GM19397 (cell line): ENCODE data around the gene PSAP.
"Not testable (repeated sequence)": the region's sequence is repeated elsewhere in the genome, so short reads cannot be mapped to it uniquely, and the experiment has no call there.

Experiments used
- ATAC-seq: cut with Tn5 transposase; IDR thresholded peaks from one replicate; pipeline ENCODE4 v1.9.1; 2021; ENCODE audit warnings: mild to moderate bottlenecking, moderate library complexity; ENCODE audit not compliant: unreplicated experiment

The PSAP gene

GRCh38 chr10:71850743-71851464 is at the start of gene PSAP:
PSAP (minus strand) TSS chr10:71851251; CDS start chr10:71851221, 30 bp downstream.
- ATAC-seq: peak; percentile 94

GRCh38 chr10:71900441-71901180 is 49.6 kb upstream of the PSAP start:
- no peak for ATAC-seq

- no peak for ATAC-seq
Measured at GRCh38 chr10:71899665-71900412, 48.8 kb upstream of the PSAP start.

DNA sequence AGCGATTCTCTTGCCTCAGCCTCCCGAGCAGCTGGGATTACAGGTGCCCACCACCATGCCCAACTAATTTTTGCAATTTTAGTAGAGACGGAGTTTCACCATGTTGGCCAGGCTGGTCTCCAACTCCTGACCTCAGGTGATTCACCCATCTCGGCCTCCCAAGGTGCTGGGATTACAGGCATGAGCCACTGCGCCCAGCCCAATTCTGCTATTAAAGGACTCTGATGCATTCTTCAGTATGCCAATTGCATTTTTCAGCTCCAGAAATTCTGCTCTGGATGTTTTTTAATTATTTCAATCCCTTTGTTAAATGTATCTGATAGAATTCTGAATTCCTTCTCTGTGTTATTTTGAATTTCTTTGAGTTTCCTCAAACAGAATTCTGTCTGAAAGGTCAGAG is 47.3 kb upstream of the PSAP start:
- not testable (repeated sequence) for ATAC-seq

GRCh38 chr10:71893920-71894319 is 42.9 kb upstream of the PSAP start:
- no peak for ATAC-seq

- no peak for ATAC-seq
Measured at GRCh38 chr10:71893258-71893815, 42.3 kb upstream of the PSAP start.

- ATAC-seq: no peak
Measured at GRCh38 chr10:71891437-71891836, 40.4 kb upstream of the PSAP start.

DNA sequence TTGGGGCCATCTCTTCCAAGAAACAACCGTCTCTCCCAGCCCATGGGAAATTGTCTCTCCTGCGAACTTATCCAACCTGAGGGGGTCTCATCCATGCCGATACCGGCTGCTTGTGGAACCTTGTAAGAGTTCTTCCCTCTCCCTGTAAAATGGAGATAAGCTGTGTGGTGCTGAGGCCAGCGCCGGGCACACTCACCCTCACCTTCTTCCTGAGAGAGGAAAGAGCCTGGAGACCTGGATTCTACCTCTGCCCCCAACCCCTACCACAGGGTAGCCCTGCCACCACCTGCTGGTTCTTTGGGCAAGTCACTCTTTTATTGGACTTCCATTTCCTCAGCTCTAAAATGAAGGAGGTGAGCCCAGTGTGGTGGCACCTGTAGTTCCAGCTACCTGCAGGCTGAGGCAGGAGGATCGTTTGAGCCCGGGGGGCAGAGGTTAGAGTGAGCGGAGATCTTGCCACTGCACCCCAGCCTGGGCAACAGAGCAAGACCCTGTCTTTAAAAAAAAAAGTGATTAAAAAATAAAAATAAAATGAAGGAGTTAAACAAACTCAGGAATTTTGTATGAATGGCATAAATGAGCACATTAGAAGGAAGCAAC is 38.4 kb upstream of the PSAP start:
- no peak for ATAC-seq

DNA sequence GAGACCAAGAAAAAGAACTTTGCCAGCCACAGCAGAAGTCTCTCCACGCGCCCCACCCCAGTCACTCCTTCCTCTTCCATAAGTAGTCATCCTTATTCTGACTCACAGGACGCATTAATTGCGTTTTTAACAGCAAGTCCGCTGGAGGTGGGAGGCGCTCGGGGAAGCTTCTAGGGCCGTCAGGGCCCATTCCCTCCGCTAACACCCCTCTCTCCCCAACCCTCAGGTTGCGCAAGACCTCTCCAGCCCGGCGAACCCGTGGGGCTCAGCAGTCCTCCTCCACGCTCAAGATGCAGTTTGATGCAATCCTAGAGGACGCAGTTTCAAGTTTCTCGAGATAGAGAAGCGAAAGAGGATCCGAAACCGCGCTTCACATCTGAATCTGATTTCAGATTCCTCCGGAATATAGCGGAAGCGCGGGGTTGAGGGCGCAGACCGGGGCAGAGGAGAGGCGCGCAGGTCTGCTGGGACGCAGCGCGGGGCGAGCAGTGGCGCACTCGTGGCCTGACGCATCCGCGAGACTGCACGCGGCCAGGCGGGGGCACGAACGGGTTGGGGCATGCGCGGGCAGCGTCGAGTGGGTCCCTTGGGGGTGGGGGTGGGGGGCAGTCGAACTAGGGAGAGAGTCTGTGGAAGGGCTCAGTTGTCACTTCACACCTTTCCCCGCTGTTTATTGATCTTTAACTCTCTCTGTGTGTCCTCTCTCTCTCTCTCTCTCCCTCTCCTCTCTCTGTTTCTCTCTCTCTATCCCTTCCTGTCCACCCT is 37.8 kb upstream of the PSAP start:
- ATAC-seq: peak; percentile 91

DNA sequence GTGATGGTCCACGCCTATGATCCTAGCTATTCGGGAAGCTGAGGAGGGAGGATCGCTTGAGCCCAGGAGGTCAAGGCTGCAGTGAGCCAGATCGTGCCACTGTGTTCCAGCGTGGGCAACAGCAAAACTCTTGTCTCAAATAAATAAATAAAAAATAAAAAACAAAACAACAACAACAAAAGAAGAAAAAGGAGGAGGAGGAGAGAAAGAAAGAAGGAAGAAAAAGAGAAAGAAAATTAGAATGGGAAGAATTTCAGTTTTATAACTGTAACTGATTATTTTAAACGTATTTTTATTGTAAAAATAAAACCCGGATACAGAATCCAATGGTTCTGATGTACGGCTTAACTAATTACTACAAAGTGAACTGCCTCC is 37.2 kb upstream of the PSAP start:
- ATAC-seq: no peak

DNA sequence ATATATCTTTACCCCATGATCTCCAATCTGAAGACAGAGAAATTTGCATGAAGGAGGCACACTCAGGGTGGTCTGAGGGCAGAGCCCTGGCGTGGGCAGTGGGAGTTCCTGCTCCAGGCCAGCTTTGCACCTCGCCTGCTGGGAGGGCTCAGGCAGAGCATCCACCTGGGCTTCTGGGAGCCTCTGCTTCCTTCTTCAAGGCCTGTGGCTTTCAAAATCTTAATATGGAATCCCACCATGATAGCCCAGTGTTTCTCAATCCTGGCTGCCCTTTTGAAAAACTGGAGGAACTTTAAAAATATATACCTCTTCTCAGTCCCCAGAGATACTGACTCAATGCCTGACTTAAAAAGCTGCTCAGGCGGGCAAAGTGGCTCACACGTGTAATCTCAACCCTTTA is 36.7 kb upstream of the PSAP start:
- ATAC-seq: no peak

- ATAC-seq: no peak
Measured at GRCh38 chr10:71882813-71883659, 32.0 kb upstream of the PSAP start.

- ATAC-seq: no peak
Measured at GRCh38 chr10:71881647-71882355, 30.8 kb upstream of the PSAP start.

- ATAC-seq: not testable (repeated sequence)
Measured at GRCh38 chr10:71881307-71881624, 30.2 kb upstream of the PSAP start.

GRCh38 chr10:71880425-71881306 is 29.6 kb upstream of the PSAP start:
- no peak for ATAC-seq

- ATAC-seq: no peak
Measured at GRCh38 chr10:71878327-71879034, 27.4 kb upstream of the PSAP start.

DNA sequence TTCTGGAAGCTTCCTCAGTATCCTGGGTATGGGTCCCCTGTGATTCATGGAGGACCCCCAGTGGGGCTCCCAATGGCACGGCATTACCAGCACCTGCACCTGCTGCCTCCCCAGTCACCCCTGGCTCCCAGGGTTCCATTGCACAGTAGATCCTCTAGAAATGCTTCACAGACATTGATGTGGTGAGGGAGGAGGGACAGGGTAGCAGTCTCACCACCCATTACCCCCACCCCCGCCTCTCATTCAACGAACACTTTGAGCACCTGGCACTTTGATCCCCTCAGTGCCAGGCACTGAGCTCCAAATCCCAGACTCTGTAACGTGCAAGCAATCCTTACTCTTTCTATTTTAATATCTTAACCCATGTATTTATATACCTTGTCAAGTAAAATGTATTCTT is 26.8 kb upstream of the PSAP start:
- no peak for ATAC-seq
